Tibial nerve (tissue), 4 donors: ENCODE data around the gene MESP2. TPM values are rescaled to one million over a fixed set of nuclear protein-coding genes. Genes with fewer than 3 reads are reported as not detected.

Experiments used
- DNase-seq, 2 donors: peaks; one replicate each; pipeline ENCODE4 v3.0.0-alpha.2; 2019; ENCODE audit warnings: low spot score in 2 of 2
- H3K27ac ChIP-seq, 4 donors: fragments of 200-600 bp; sonication (generic) in 3 of 4; one replicate each; pipeline ENCODE4 v1.5.1; 2017 to 2019; ENCODE audit warnings: mild to moderate bottlenecking in 1 of 4
- H3K27me3 ChIP-seq, 2 donors: fragments of 200-600 bp; sonication (generic) in 1 of 2; one replicate each; pipeline versions ENCODE4 v1.5.1 to v1.6.0; 2017 to 2019
- H3K36me3 ChIP-seq, 3 donors: fragments of 200-600 bp; sonication (generic); one replicate each; pipeline ENCODE4 v1.5.1; 2018 to 2019
- H3K4me1 ChIP-seq, 4 donors: fragments of 200-600 bp; sonication (generic) in 3 of 4; one replicate each; pipeline ENCODE4 v1.5.1; 2017 to 2019
- H3K4me3 ChIP-seq, 4 donors: fragments of 200-600 bp; sonication (generic) in 3 of 4; one replicate each; pipeline ENCODE4 v1.5.1; 2017 to 2019; ENCODE audit warnings: mild to moderate bottlenecking in 1 of 4, moderate library complexity in 1 of 4
- H3K9me3 ChIP-seq, 4 donors: fragments of 200-600 bp; sonication (generic) in 3 of 4; one replicate each; pipeline ENCODE4 v1.5.1; 2017 to 2019
- CTCF ChIP-seq, 5 experiments: fragments of 200-600 bp in 3 of 5; fragments of 450-650 bp in 2 of 5; sonication (generic) in 3 of 5; IDR thresholded peaks; one replicate each; pipeline ENCODE4 v1.5.1; 2016 to 2019; ENCODE audit warnings: antibody characterized with exemption in 5 of 5, mild to moderate bottlenecking in 3 of 5, moderate library complexity in 2 of 5
- EP300 ChIP-seq, 2 donors: sonication (generic); formaldehyde crosslinking; IDR thresholded peaks; one replicate each; pipeline ENCODE4 v1.6.1; 2017; ENCODE audit warnings: antibody characterized with exemption in 2 of 2, mild to moderate bottlenecking in 1 of 2
- POLR2A ChIP-seq, 2 donors: fragments of 450-650 bp; IDR thresholded peaks; one replicate each; pipeline ENCODE4 v1.6.1; 2017; ENCODE audit warnings: antibody characterized with exemption in 2 of 2, mild to moderate bottlenecking in 2 of 2, moderate library complexity in 2 of 2
- WGBS, 2 donors: methylation state at CpG; one replicate each; pipeline ENCODE4 v1.1.5; 2018; 5-methylcytosine and 5-hydroxymethylcytosine counted together
- total RNA-seq, 4 donors: library from RNA; depleted of rRNA; stranded (reverse); fragments of >200 nt; gene quantifications; one replicate each; pipeline ENCODE4 v1.1.0, GENCODE V29; 2016

MESP2 gene
- total RNA-seq, 4 donors from 2014 or later, result 1.5 TPM; not detected in 3

- Histone ChIP-seq H3K27me3 (peaks cover 0 to 41% of the 10 kb centered on the region in 2 donors), H3K9me3 (no peaks in the 10 kb centered on the region), H3K27ac (peak overlapping the region in 2 of 4 donors; percentile 7 to 74), H3K4me3 (peak overlapping the region; percentile 49 to 87 (median 65)), H3K36me3 (no peaks in the 10 kb centered on the region), H3K4me1 (peaks cover 0 to 17% (median 11%) of the 10 kb centered on the region in 4 donors)
- TF ChIP-seq POLR2A (IDR thresholded peaks at IDR 0.05), result no peak
- TF ChIP-seq CTCF (IDR thresholded peaks at IDR 0.05), result no peak
- TF ChIP-seq EP300 (IDR thresholded peaks at IDR 0.05), result no peak
- DNase-seq, result no peak
- WGBS, 2 donors, result 0 to 5% methylated on average over 11 to 15 of the region's 41 CpGs
Measured at GRCh38 chr15:89749951-89750559, 26.1 kb upstream of the MESP2 start.

DNA sequence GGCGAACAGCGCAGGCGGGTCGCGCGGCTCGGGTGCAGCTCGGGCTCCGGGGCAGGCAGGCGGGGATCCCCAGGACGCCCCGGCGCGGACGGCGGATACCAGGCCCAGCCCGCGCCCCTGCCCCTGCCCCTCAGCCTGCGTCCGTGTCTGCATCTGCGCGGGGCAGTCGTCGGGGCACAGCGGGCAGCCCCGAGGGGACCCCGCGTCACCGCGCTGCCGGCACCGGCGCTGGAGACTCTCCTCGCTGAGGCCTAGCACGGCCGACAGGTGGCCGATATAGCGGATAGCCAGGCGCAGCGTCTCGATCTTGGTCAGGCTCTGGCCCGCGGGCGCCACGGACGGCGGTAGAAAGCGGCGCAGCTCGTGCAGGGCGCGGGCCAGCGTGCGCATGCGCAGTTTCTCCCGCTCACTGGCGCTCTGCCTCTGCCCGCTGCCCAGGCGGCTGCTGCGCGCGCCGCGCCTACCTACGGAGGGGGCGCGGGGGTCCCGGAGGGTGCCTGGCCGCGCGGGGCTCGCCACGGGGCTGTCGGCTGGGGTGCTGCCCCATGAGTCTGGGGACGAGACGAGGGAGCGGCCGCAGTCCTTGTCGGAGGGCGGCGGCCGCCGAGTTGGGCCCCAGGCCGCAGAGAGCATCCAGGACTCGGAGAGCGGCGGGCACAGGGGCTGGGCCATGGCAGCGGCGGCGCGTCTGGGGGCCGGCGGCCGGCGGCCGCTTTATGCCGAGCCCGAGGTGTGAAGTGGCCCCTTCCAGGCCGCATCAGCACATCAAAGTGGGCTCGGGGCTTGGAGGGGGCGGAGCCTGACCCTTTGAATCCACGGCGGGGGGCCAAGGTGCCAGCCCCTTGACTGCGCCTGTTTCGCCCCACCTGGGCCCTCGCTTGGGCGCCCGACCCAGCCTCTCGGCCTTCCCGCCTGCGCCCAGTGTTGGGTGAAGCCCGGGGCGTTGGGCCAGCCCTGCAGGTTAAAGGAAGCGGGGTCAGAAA, 25.3 kb upstream of the MESP2 start, which contains the start of gene MESP1:
TSS of gene MESP1 (minus strand) at position 690 of the 983 bp plus-strand sequence. CDS start at position 672, 18 bp downstream.
- TF ChIP-seq EP300 (IDR thresholded peaks at IDR 0.05) (peak in 1 of 2 donors; percentile 54), CTCF (IDR thresholded peaks at IDR 0.05) (peak; percentile 67 to 98 (median 83)), POLR2A (IDR thresholded peaks at IDR 0.05) (peak in 1 of 2 donors; percentile 64)
- H3K4me1 ChIP-seq, result peaks cover 0 to 17% (median 11%) of the 10 kb centered on the region in 4 donors
- H3K27me3 ChIP-seq, result peaks cover 0 to 33% of the 10 kb centered on the region in 2 donors
- H3K9me3 ChIP-seq, result no peaks in the 10 kb centered on the region
- no peaks in the 10 kb centered on the region for H3K36me3 ChIP-seq
- DNase-seq, result peak; percentile 76 to 82
- peak within 1 kb of the TSS; percentile 49 to 87 (median 65) for H3K4me3 ChIP-seq
- 8 to 11% methylated on average over 33 to 34 of the region's 114 CpGs for WGBS, 2 donors
- peak within 1 kb of the TSS in 3 of 4 donors; percentile 23 to 74 (median 74) for H3K27ac ChIP-seq

- H3K4me1 ChIP-seq, result peaks cover 0 to 17% (median 11%) of the 10 kb centered on the region in 4 donors
- TF ChIP-seq CTCF (IDR thresholded peaks at IDR 0.05) (no peak), EP300 (IDR thresholded peaks at IDR 0.05) (no peak), POLR2A (IDR thresholded peaks at IDR 0.05) (no peak)
- H3K4me3 ChIP-seq, result no peak overlapping the region
- H3K27me3 ChIP-seq, result peaks cover 0 to 25% of the 10 kb centered on the region in 2 donors
- DNase-seq, result no peak
- WGBS, 2 donors, result 81 to 95% methylated on average over 5 of the region's 5 CpGs
- H3K27ac ChIP-seq, result no peak overlapping the region
- H3K9me3 ChIP-seq, result no peaks in the 10 kb centered on the region
- no peaks in the 10 kb centered on the region for H3K36me3 ChIP-seq
Measured at GRCh38 chr15:89751748-89752147, 24.4 kb upstream of the MESP2 start.

DNA sequence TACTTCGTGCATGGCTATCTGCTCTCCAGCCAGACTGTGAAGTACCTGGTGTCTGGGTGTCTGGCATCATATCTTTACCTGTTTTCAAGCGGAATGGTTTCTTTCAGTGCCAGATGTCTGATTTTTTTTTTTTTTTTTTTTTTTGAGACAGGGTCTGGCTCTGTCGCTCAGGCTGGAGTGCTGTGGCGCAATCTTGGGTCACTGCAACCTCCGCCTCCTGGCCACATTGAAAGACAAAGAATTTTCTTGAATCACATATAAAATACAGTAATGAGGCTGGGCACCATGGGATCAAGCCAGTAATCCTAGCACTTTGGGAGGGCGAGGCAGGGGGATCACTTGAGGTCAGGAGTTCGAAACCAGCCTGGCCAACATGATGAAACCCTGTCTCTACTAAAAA, 22.3 kb upstream of the MESP2 start:
- H3K27ac ChIP-seq, result no peak overlapping the region
- no peak for DNase-seq
- 83 to 89% methylated on average over 7 of the region's 7 CpGs for WGBS, 2 donors
- no peaks in the 10 kb centered on the region for H3K36me3 ChIP-seq
- no peak for TF ChIP-seq POLR2A (IDR thresholded peaks at IDR 0.05)
- no peak for TF ChIP-seq EP300 (IDR thresholded peaks at IDR 0.05)
- no peak for TF ChIP-seq CTCF (IDR thresholded peaks at IDR 0.05)
- peaks cover 0 to 9% of the 10 kb centered on the region in 2 donors for H3K27me3 ChIP-seq
- no peaks in the 10 kb centered on the region for H3K9me3 ChIP-seq
- H3K4me1 ChIP-seq, result peaks cover 0 to 17% (median 11%) of the 10 kb centered on the region in 4 donors
- no peak overlapping the region for H3K4me3 ChIP-seq
